Aorta (tissue), 5 donors: ENCODE measurements around the gene ABHD1. TPM values are rescaled to one million over a fixed set of nuclear protein-coding genes. Genes with fewer than 3 reads are reported as not detected.

Source experiments
- ATAC-seq: fragments of 200-7000 bp; cut with Tn5 transposase; one replicate; pipeline ENCODE4 v1.9.1; 2022; ENCODE audit warnings: moderate library complexity; ENCODE audit not compliant: low FRiP score
- DNase-seq, 2 donors: peaks; one replicate each; pipeline ENCODE4 v3.0.0-alpha.2; 2020
- H3K27ac ChIP-seq, 2 donors: one replicate each; pipeline ENCODE4 v1.5.1; 2013; ENCODE audit warnings: low read length in 2 of 2, mild to moderate bottlenecking in 2 of 2, moderate library complexity in 2 of 2, control low read depth in 1 of 2, inconsistent platforms in 1 of 2, low read depth in 1 of 2
- H3K27me3 ChIP-seq, 2 donors: one replicate each; pipeline ENCODE4 v1.6.1; 2013; ENCODE audit warnings: control low read depth in 1 of 2, low read length in 1 of 2, mild to moderate bottlenecking in 1 of 2, moderate library complexity in 1 of 2; ENCODE audit not compliant: insufficient read depth in 2 of 2, control insufficient read depth in 1 of 2
- H3K36me3 ChIP-seq, 2 donors: one replicate each; pipeline ENCODE4 v1.6.1; 2013; ENCODE audit warnings: control low read depth in 1 of 2, low read length in 1 of 2, mild to moderate bottlenecking in 1 of 2; ENCODE audit not compliant: insufficient read depth in 2 of 2, control insufficient read depth in 1 of 2
- H3K4me1 ChIP-seq, 2 donors: one replicate each; pipeline ENCODE4 v1.6.1; 2013; ENCODE audit warnings: low read length in 2 of 2, control low read depth in 1 of 2, mild to moderate bottlenecking in 1 of 2, moderate library complexity in 1 of 2; ENCODE audit not compliant: insufficient read depth in 2 of 2, control insufficient read depth in 1 of 2
- H3K4me3 ChIP-seq, 2 donors: one replicate each; pipeline ENCODE4 v1.5.1; 2013; ENCODE audit warnings: low read length in 2 of 2, control low read depth in 1 of 2, mild to moderate bottlenecking in 1 of 2
- H3K9me3 ChIP-seq: one replicate; pipeline ENCODE4 v1.6.1; 2013; ENCODE audit warnings: mild to moderate bottlenecking, low read length; ENCODE audit not compliant: control insufficient read depth
- WGBS, 2 donors: extraction: QIAGEN DNeasy Blood & Tissue Kit; methylation state at CpG; one replicate each; pipeline ENCODE4 v1.1.7; 2013; 5-methylcytosine and 5-hydroxymethylcytosine counted together
- intact Hi-C, 2 donors: fragments of 100-400 bp; cut with DNase I; formaldehyde crosslinking; loops; one replicate each; pipeline versions ENCODE4 v1.14.2 to v1.15.0; 2022
- polyA plus RNA-seq, 2 donors: library from polyadenylated mRNA; stranded (reverse); fragments of 200-250 nt; gene quantifications; one replicate each; pipeline ENCODE4 v1.2.3, GENCODE V29; 2013
- total RNA-seq, 2 donors: library from RNA; stranded (reverse); fragmentation: NEBNext Ultra II Directional; extraction: Animal tissue kit (Norgen Biotek cat#: 25700); gene quantifications; one replicate each; pipeline ENCODE4 v1.2.1, GENCODE V29; 2021
- donor health status: healthy with polysubstance abuse.
- donor health status: Bipolar disorder and iron deficiency.
- donor health status: DM: no; HTN: no; CAD: no.
- donor health status: DM: no; HTN: no; CAD: no.
- donor health status: DM: yes; HTN: yes; CAD: no.

Gene ABHD1
- total and polyA plus RNA-seq, 4 donors: 0.08 to 0.90 TPM; not detected in 2

DNA sequence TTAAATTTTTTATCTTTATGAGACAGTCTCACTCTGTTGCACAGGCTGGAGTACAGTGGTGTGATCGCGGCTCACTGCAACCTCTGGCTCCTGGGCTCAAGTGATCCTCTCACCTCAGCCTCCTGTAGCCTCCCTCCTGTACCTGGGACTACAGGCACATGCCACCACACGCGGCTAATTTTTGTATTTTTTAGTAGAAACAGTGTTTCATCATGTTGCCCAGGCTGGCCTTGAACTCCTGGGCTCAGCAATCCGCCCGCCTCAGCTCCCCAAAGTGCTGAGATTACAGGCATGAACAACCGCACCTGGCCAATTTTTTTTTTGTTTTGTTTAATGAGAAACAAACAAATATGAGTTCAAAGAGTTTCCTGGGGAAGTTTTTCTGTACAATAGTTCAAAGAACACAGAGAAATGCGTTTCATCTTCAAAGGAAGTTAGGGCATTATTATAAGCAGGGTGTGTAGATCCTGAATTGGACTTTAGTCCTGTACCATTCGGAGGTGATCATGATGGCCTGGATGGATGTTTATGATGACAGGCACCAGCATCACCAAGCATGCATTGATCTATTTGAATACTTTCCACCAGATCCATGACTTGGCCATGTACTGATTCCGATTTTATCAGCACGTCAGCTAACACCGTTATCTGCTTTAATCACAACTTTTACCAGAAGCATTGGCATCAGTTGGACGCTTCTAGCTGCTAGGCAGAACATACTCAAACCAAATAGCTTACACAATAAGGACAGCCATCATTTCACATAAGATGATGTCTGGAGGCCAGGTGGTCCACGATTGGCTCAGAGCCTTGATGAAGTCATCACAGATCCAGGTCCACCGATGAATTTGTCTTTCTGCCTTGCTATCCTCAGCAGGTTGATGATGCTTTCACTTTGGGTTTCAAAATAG is 54.1 kb downstream of the ABHD1 start:
- intact Hi-C loops: no loop called here
- ATAC-seq (no peak), DNase-seq (no peak)
- WGBS, 2 donors: 80 to 83% methylated on average over 15 of the region's 15 CpGs
- Histone ChIP-seq H3K36me3 (no peaks in the 10 kb centered on the region), H3K27me3 (no peaks in the 10 kb centered on the region), H3K4me3 (no peak overlapping the region), H3K27ac (no peak overlapping the region), H3K9me3 (no peaks in the 10 kb centered on the region), H3K4me1 (no peaks in the 10 kb centered on the region)

DNA sequence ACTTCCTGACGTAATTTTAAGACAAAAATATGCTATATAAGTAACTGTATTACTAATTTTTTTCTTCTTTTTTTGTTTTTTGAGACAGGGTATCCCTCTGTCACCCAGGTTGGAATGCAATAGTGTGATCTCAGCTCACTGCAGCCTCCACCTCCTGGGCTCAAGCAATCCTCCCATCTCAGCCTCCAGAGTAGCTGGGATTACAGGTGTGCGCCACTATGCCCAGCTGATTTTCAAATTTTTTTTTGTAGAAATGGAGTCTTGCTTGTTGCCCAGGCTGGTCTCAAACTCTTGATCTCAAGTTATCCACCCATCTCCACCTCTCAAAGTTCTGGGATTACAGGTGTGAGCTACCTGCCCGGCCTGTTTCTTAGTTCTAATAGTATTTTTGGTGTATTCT is 54.9 kb downstream of the ABHD1 start:
- ATAC-seq (no peak), DNase-seq (no peak)
- Histone ChIP-seq H3K27ac (no peak overlapping the region), H3K27me3 (no peaks in the 10 kb centered on the region), H3K4me3 (no peak overlapping the region), H3K4me1 (no peaks in the 10 kb centered on the region), H3K36me3 (no peaks in the 10 kb centered on the region), H3K9me3 (no peaks in the 10 kb centered on the region)
- intact Hi-C loops: no loop called here
- 78 to 83% methylated on average over 3 of the region's 3 CpGs for WGBS, 2 donors

- DNase-seq: no peak
- Histone ChIP-seq H3K27ac (no peak overlapping the region), H3K4me1 (no peaks in the 10 kb centered on the region), H3K4me3 (no peak overlapping the region), H3K9me3 (no peaks in the 10 kb centered on the region), H3K36me3 (no peaks in the 10 kb centered on the region), H3K27me3 (no peaks in the 10 kb centered on the region)
- intact Hi-C loops: no loop called here
- WGBS, 2 donors: 48 to 55% methylated on average over 3 of the region's 3 CpGs
- ATAC-seq: no peak
Measured at GRCh38 chr2:27179344-27180000, 55.9 kb downstream of the ABHD1 start.

Other genes with a start within 250 kb of the ABHD1 start
- 10 to 100 TPM; 15.9 to 16.1 TPM for gene MAPRE3, start 153.2 kb upstream of the ABHD1 start, total RNA-seq
- 10 to 100 TPM in 1 of 2 donors, 1 to 10 TPM in 1; 7.9 to 26.7 TPM for gene MAPRE3, start 153.2 kb upstream of the ABHD1 start, polyA plus RNA-seq
- 100 to 1,000 TPM in 1 of 2 donors, 10 to 100 TPM in 1; 96.4 to 106 TPM for gene TMEM214, start 90.8 kb upstream of the ABHD1 start, total RNA-seq
- gene TMEM214, start 90.8 kb upstream of the ABHD1 start, polyA plus RNA-seq: 10 to 100 TPM; 30.2 to 93.3 TPM
- 10 to 100 TPM; 14.3 to 15.0 TPM for gene AGBL5, start 72.1 kb upstream of the ABHD1 start, total RNA-seq
- 10 to 100 TPM; 11.5 to 16.7 TPM for gene AGBL5, start 72.1 kb upstream of the ABHD1 start, polyA plus RNA-seq
- 100 to 1,000 TPM; 219 to 260 TPM for gene OST4, start 52.2 kb upstream of the ABHD1 start, total RNA-seq
- gene OST4, start 52.2 kb upstream of the ABHD1 start, polyA plus RNA-seq: 100 to 1,000 TPM; 531 to 750 TPM
- gene EMILIN1, start 45.2 kb upstream of the ABHD1 start, total RNA-seq: 100 to 1,000 TPM; 180 to 200 TPM
- gene EMILIN1, start 45.2 kb upstream of the ABHD1 start, polyA plus RNA-seq: 100 to 1,000 TPM in 1 of 2 donors, 10 to 100 TPM in 1; 50.0 to 249 TPM
- 1 to 10 TPM; 3.4 to 5.1 TPM for gene KHK, start 37.0 kb upstream of the ABHD1 start, total RNA-seq
- 10 to 100 TPM in 1 of 2 donors, 1 to 10 TPM in 1; 6.0 to 38.7 TPM for gene KHK, start 37.0 kb upstream of the ABHD1 start, polyA plus RNA-seq
- 1 to 10 TPM; 8.1 to 8.6 TPM for gene CGREF1, start 4.7 kb upstream of the ABHD1 start, total RNA-seq
- 1 to 10 TPM; 5.8 to 6.9 TPM for gene CGREF1, start 4.7 kb upstream of the ABHD1 start, polyA plus RNA-seq
- 10 to 100 TPM; 42.1 to 48.1 TPM for gene PREB, start 10.8 kb downstream of the ABHD1 start, total RNA-seq
- 10 to 100 TPM; 24.9 to 46.3 TPM for gene PREB, start 10.8 kb downstream of the ABHD1 start, polyA plus RNA-seq
- gene PRR30, start 15.6 kb downstream of the ABHD1 start, total RNA-seq: not detected
- gene PRR30, start 15.6 kb downstream of the ABHD1 start, polyA plus RNA-seq: not detected
- gene TCF23, start 25.2 kb downstream of the ABHD1 start, total RNA-seq: 1 to 10 TPM in 1 of 2 donors, under 1 TPM in 1; 0.39 to 1.1 TPM
- not detected for gene TCF23, start 25.2 kb downstream of the ABHD1 start, polyA plus RNA-seq
- 10 to 100 TPM; 66.9 to 93.8 TPM for gene ATRAID, start 88.2 kb downstream of the ABHD1 start, total RNA-seq
- 100 to 1,000 TPM; 144 to 176 TPM for gene ATRAID, start 88.2 kb downstream of the ABHD1 start, polyA plus RNA-seq
- gene SLC5A6, start 88.5 kb downstream of the ABHD1 start, total RNA-seq: 10 to 100 TPM; 17.9 to 21.3 TPM
- gene SLC5A6, start 88.5 kb downstream of the ABHD1 start, polyA plus RNA-seq: 10 to 100 TPM; 16.4 to 24.7 TPM
- gene CAD, start 93.6 kb downstream of the ABHD1 start, total RNA-seq: 10 to 100 TPM; 19.5 to 29.7 TPM
- gene CAD, start 93.6 kb downstream of the ABHD1 start, polyA plus RNA-seq: 10 to 100 TPM in 1 of 2 donors, 1 to 10 TPM in 1; 6.9 to 16.9 TPM
- 1 to 10 TPM in 1 of 2 donors, under 1 TPM in 1; 0.78 to 1.8 TPM for gene SLC30A3, start 139.2 kb downstream of the ABHD1 start, total RNA-seq
- 10 to 100 TPM in 1 of 2 donors, 1 to 10 TPM in 1; 4.0 to 20.2 TPM for gene SLC30A3, start 139.2 kb downstream of the ABHD1 start, polyA plus RNA-seq
- not detected for gene DNAJC5G, start 151.6 kb downstream of the ABHD1 start, total RNA-seq
- 1 to 10 TPM; 2.3 TPM for gene DNAJC5G, start 151.6 kb downstream of the ABHD1 start, polyA plus RNA-seq
- gene TRIM54, start 158.6 kb downstream of the ABHD1 start, total RNA-seq: under 1 TPM; 0.18 to 0.39 TPM
- gene TRIM54, start 158.6 kb downstream of the ABHD1 start, polyA plus RNA-seq: 1 to 10 TPM; 1.4 to 5.0 TPM
- 1 to 10 TPM; 1.2 to 2.2 TPM for gene UCN, start 184.6 kb downstream of the ABHD1 start, total RNA-seq
- gene UCN, start 184.6 kb downstream of the ABHD1 start, polyA plus RNA-seq: 1 to 10 TPM in 1 of 2 donors, not detected in 1; 1.3 TPM
- gene MPV17, start 199.3 kb downstream of the ABHD1 start, total RNA-seq: 10 to 100 TPM; 49.9 to 68.7 TPM
- 10 to 100 TPM; 47.5 to 80.6 TPM for gene MPV17, start 199.3 kb downstream of the ABHD1 start, polyA plus RNA-seq
- 10 to 100 TPM; 42.7 to 60.9 TPM for gene GTF3C2, start 232.9 kb downstream of the ABHD1 start, total RNA-seq
- 10 to 100 TPM; 17.0 to 20.3 TPM for gene GTF3C2, start 232.9 kb downstream of the ABHD1 start, polyA plus RNA-seq
- 10 to 100 TPM; 32.2 to 42.7 TPM for gene EIF2B4, start 246.5 kb downstream of the ABHD1 start, total RNA-seq
- gene EIF2B4, start 246.5 kb downstream of the ABHD1 start, polyA plus RNA-seq: 10 to 100 TPM; 36.3 to 87.1 TPM
- 10 to 100 TPM; 77.8 to 90.5 TPM for gene SNX17, start 246.8 kb downstream of the ABHD1 start, total RNA-seq
- 10 to 100 TPM; 79.4 to 92.6 TPM for gene SNX17, start 246.8 kb downstream of the ABHD1 start, polyA plus RNA-seq